ENCODE data around the gene MRPL20. TPM values are rescaled to one million over a fixed set of nuclear protein-coding genes. Genes with fewer than 3 reads are reported as not detected.

The MRPL20 gene
- total and polyA plus RNA-seq, 9 of the 15 experiments (the other 6 are each of a cell fraction or from before 2014, with no cell fraction given) = 180 to 671 (median 229) TPM

- no peak for TF ChIP-seq PATZ1 (CRISPR knock-in tag; IDR thresholded peaks at IDR 0.05; ENCODE audit: borderline replicate concordance)
- peak; percentile 75 for TF ChIP-seq L3MBTL2 (IDR thresholded peaks at IDR 0.05)
- TF ChIP-seq RBBP5 (IDR thresholded peaks at IDR 0.05; ENCODE audit: borderline replicate concordance, insufficient read depth, low read length, poor library complexity, severe bottlenecking) = peak; percentile 36
- TF ChIP-seq REST (IDR thresholded peaks at IDR 0.05; ENCODE audit: borderline replicate concordance) = no peak
- 0 out of 2 replicates have a peak, but pooled peaks have one; percentile 6 for TF ChIP-seq REST (CRISPR knock-in tag; IDR thresholded peaks at IDR 0.05; ENCODE audit: low read depth)
- TF ChIP-seq FOXP1 (CRISPR knock-in tag; IDR thresholded peaks at IDR 0.05) = peak; percentile 32; the same call in 1 of the 2 replicates
- no peak for TF ChIP-seq ZNF699 (CRISPR knock-in tag; IDR thresholded peaks at IDR 0.05; ENCODE audit: insufficient replicate concordance)
- TF ChIP-seq RBM39 (optimal IDR thresholded peaks at IDR 0.05; ENCODE audit: low read depth, low read length) = no peak
- TF ChIP-seq NKRF (IDR thresholded peaks at IDR 0.05; ENCODE audit: borderline replicate concordance) = peak; percentile 48; the same call in 1 of the 2 replicates
- TF ChIP-seq GTF2A2 (tag; IDR thresholded peaks at IDR 0.05) = no peak
- peak; percentile 23; the same call in 1 of the 2 replicates for TF ChIP-seq VEZF1 (CRISPR knock-in tag; IDR thresholded peaks at IDR 0.05)
Observed at GRCh38 chr1:1435106-1435903, 28.2 kb upstream of the MRPL20 start, which contains the start of gene VWA1 (continued).
